ENCODE data around the gene GPR62.

DNA sequence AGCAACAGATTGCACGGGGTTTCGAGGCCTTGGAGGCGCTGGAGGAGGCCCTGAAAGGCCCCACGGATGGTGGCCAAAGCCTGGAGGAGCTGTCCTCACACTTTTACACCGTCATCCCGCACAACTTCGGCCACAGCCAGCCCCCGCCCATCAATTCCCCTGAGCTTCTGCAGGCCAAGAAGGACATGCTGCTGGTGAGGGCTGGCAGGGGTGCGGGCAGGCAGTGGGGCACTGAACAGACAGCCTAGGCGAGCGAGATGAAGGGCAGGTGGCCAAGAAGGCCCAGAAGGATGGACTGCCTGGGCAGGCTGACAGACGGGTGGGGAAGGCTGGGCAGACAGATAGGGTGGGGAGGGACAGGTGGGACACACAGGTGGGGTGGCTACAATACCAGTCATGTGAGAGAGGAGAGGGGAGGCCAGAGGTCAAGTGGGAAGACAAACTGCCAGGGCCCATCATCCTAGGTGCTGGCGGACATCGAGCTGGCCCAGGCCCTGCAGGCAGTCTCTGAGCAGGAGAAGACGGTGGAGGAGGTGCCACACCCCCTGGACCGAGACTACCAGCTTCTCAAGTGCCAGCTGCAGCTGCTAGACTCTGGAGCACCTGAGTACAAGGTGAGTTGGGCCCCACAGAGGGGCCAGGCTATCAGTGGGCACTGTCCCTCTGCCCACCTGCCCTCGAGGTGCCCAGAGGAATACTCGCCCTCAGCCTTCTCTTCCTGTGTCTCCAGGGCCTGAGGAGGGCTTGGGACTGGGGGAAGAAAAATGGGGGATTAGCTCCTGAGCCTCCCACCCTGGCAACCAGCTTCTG, 9.9 kb upstream of the GPR62 start:
- TF ChIP-seq, protein P1, sequence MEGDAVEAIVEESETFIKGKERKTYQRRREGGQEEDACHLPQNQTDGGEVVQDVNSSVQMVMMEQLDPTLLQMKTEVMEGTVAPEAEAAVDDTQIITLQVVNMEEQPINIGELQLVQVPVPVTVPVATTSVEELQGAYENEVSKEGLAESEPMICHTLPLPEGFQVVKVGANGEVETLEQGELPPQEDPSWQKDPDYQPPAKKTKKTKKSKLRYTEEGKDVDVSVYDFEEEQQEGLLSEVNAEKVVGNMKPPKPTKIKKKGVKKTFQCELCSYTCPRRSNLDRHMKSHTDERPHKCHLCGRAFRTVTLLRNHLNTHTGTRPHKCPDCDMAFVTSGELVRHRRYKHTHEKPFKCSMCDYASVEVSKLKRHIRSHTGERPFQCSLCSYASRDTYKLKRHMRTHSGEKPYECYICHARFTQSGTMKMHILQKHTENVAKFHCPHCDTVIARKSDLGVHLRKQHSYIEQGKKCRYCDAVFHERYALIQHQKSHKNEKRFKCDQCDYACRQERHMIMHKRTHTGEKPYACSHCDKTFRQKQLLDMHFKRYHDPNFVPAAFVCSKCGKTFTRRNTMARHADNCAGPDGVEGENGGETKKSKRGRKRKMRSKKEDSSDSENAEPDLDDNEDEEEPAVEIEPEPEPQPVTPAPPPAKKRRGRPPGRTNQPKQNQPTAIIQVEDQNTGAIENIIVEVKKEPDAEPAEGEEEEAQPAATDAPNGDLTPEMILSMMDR (conservative IDR thresholded peaks at IDR 0.05; ENCODE audit: low read depth, low read length), result no peak
- TF ChIP-seq EZH2 (IDR thresholded peaks at IDR 0.05; ENCODE audit: low read length, unreplicated experiment) (no peak), EZH2phosphoT487 (IDR thresholded peaks at IDR 0.05; ENCODE audit: borderline replicate concordance, low read length) (no peak)
